Activated T-helper 1 cell treated with Interleukin-2 at 50 U/mL for 16 hours (primary cell): ENCODE measurements around the gene PLAC1.

ENCODE experiments used
- DNase-seq: peaks from one replicate; pipeline ENCODE4 v3.0.0-alpha.2; 2020; ENCODE audit warnings: low read depth

Gene PLAC1

DNA sequence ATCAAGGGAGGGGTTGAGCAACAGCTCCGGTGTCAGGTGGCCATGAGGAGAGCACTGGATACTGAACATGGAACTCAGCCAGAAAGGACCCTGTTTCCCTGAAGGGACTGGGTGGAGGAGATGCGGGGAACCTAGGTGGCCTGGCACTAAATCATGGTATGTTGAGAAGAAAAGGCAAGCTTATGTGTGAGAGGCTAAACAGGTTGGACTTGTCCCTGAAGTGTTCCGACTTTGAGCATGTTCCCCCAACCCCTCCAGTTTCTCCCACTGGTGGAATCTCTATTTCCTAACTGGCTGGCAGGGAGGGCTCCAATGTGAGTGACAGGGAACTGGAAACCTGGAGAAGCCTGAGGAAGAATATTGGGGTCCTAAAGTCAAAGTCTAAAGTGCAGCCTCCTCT lies 69.5 kb downstream of the PLAC1 start:
- no peak for DNase-seq

DNA sequence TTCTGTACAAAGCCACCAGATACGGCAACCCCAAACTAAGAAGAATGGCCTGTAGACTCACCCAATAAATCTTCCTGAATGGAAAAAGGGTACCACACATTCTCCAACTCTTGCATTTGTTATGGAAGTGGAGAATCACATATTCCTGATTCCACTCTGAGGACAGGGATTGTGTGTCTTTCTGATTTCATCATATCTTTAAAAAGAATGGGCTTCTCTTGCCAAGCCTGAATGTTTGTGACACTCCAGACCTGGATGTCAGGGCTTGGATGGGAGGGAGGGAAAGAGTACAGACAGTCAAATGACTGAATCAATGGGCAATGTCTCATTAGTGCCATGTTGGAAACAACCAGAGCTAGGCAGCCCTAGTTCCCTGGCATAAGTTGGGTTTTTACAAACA lies 77.4 kb downstream of the PLAC1 start:
- no peak for DNase-seq

DNA sequence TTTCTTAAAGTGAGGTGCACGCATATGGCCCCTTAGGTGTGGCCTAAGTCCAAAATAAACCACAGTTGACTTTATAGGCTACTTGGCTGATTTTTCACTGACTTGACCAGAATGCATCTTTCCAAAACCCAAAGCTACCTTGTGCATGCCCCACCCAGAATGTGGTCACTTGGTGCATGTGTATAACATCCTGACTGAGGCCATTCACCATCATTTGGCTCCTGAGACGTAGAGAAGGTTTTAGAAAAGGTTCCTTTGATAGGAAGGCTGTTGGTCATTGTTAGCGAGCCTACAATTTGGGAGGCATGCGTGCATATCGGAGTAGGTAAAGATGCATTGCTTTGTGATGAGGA lies 84.6 kb downstream of the PLAC1 start:
- DNase-seq, result no peak

DNA sequence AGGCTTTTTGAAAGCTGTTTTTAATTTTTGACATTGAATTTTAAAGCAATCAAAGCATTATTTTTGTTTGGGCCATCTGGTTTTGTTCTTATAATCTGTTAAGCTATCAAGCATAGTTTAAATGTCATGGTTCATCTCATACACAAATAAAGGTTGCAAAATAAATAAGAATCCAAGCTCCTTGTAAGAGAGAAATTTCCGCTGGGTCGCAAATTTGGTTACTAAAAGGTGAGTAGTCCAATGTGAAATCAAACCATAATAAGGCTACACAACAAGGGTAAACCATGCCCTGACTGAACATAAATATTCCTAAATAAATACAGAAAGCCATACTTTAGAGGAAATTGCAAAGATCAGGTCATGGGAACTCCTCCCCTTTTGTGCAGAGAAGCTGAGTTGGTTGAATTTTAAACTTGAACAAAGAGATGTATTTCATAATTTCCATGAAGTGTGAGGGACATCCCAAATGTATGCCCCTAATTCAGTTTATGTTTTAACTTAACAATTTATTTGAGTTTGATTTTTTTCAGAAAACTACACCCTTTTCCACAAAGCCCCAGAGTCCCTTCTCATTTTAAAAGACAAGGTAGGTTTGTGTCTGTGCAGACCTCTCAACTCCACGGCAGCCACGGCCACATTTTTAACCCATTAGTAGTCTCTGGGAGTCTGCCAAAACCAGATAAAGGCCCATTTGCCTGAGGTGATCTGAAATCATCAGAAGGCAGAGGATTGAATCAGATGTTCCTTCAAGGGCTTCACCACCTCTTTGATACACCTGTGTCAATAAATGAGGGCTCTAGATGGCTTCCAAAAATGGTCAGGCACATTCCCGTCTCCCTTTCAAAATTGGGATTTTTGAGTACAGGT lies 85.2 kb downstream of the PLAC1 start:
- no peak for DNase-seq

DNA sequence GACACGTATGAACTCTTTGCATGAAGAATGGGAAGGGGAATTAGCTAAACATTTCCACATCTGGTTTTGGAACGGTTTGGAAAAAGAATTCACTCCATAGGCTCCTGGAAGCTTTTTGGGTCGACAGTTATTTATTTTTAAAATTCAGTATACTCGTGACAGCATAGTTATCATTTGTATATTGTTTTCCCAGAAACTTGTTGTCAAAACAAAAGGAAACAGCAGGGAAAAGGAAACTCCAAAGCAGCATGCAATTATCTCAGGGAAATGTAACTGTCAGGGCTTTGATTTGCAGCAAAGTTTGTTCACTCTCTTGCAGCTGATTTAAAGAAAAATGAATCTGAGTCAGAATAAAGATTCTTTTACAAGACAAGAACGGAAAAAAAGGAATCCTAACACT lies 86.5 kb downstream of the PLAC1 start:
- no peak for DNase-seq

DNA sequence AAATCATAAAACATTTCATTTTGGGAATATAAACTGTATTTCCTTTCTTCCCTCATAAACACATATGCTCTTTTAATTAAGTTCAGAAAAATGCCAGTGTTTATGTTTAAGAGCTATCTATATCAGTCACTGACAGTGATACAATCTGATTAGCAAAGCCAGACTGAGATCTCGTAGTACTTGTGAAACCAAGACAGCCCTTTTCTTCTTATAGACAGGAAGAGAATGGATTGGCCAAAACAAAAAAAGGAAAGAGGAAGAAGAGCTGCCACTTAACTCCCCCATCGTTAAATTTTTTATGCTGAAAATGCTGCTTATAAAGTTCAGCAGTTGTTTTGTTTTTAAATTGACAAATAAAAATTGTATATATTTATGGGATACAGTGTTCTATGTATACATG lies 87.4 kb downstream of the PLAC1 start:
- no peak for DNase-seq

DNA sequence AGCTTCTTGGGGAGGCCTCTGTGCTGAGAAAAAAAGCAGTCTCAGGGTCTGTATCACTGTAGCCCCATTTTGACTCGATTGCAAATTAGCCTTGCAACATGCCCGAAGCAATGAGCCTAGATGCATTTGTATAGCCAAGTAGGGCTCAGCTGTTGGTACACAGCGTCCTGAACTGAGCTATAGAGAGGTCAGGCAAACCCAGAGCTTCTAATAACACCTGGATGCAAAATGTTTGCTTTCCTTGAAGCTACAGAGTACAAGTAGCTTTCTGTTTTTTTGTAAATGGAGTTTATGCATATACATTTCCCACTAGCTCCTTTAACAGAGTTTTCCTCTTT lies 87.8 kb downstream of the PLAC1 start:
- no peak for DNase-seq

DNA sequence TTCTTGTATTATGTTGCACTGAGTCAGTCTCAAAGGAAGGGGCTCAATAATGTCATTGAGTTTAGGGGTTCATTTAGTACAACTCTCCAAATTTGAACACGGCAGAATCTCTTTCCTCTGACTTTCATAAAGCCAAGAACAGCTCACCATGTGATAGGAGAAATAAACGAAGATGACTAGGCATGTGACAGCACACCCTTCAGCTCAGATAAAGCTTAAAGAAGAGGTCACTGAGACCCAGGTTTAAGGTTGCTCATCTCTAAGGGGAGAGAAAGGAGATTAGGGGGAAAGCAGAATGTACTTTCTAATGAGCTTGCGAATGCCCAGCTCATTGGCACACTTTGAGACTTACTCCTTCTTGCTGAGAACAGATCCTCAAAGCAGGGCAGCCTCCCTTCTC lies 89.0 kb downstream of the PLAC1 start:
- no peak for DNase-seq

DNA sequence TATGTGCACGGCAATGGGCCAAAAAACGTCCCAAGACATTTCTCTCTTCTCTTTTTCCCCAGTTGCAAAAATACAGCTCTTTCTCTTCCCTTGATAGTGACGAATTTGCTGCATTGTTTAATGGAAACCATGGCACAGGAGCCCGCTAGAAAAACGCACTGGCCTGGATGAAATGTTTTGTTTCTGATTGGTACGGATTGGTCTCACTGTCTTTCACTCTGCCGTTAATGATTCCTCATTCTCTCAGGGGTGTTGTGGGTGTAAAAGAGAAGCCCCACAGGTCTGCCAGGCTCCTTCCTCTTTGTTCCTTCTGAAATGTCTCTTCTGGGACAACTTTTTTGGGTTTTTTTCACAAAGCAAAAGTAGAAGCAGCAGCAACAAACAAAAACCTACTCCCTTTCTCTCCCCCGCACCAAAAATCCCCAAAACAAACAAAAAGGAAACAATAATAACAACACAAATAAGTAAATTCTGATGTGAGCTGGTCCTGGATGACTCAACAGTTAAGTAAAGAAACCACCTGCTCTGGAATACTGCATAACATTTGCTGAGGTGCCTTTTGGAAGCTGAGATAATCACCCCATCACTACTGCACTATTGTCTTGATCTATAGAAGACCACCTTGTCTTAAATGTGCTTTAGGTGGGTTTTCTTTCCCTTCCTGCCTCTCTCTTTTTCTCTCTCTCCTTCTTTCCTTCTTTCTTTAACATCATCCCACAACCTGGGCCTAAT lies 89.8 kb downstream of the PLAC1 start:
- no peak for DNase-seq

DNA sequence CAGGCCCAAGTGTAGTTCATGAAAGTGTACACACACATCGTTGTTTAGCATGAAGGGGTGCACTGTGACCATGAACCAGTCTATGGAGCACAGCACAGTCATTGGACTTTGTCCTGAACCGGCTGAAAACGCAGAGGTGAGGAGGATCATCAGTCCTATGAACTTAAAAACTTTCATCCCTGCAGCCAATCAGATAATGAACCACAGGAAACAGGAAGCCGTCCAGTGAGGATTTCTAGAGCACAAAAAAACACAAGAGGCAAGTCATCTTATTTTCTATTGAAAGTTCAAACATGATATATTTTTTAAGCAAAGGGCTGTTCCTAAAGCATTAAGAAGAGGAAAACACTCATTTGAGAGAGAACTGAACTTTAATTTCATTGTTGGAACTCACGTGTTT lies 91.8 kb downstream of the PLAC1 start:
- no peak for DNase-seq

DNA sequence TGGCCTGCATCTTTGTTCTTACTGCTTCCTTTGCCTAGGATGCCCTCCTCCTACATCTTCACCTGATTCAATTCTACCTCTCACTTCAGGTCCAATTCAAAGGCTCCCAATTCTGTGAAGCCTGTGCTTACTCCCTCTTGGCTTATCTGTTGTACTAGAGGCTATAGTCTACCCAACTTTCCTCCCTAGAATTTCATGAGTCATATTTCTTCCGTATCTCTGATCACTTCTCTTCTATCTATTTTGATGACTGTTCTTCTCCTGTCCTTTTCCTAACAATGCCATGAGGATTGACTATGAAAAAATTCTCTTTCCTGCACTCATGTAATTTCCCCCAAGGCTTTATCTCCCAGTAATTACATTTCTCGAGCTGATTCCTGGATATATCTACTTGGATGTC lies 96.3 kb downstream of the PLAC1 start:
- no peak for DNase-seq

DNA sequence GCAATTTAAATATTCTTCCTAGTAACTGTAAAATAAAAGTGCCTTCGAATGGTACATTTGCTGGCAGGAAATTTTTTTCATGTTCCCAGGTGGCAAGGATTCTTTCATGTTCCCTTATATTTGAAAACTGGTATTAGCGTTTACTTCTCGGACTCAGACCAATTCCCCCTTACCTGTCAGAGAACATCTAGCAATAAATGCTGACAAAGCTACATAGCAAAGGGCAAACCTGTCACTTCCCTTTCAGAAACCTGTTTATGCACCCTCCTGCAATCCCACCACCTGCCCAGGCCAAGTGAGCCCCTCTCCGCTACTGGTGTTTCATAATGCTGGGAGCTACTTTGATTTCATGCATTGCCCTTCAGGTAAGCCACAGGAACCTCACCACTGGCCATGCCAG lies 100.1 kb downstream of the PLAC1 start:
- no peak for DNase-seq

DNA sequence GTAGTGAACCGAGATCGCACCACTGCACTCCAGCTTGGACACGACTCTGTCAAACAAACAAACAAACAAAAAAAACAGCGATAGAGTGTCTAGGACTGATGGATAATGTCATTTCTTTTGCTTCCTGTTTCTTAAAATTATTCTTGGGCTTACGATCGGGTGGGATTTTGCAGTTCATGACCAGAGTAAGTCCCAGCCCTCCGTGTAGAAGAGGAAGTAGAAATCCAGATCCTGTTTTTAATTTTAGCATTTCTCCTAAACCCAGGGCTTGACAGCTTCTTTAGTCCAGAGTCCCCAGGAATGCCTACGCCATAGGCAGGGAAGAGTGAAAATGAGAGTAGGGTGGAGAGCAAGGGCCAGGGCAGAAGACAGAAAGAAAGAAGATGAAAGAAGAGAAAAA lies 104.0 kb downstream of the PLAC1 start:
- no peak for DNase-seq

DNA sequence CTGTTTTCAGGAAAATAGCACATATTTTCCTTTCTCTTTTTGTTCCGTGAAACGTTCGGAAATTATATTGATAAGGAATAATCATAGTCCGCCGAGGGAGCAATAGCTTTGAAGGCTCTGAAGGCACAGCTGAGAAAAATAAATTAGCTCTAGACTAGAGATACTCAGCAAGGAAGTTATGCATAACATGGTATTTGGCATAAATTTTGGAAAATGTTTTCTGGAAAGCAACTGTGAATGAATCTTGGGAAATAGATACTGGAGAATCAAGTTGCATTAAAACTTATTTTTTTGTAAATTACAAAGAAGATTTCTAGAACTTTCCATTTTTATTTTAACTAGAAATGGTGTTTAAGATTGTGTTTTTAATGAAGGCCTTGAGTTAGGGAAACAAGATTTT lies 105.9 kb downstream of the PLAC1 start:
- DNase-seq, result no peak

DNA sequence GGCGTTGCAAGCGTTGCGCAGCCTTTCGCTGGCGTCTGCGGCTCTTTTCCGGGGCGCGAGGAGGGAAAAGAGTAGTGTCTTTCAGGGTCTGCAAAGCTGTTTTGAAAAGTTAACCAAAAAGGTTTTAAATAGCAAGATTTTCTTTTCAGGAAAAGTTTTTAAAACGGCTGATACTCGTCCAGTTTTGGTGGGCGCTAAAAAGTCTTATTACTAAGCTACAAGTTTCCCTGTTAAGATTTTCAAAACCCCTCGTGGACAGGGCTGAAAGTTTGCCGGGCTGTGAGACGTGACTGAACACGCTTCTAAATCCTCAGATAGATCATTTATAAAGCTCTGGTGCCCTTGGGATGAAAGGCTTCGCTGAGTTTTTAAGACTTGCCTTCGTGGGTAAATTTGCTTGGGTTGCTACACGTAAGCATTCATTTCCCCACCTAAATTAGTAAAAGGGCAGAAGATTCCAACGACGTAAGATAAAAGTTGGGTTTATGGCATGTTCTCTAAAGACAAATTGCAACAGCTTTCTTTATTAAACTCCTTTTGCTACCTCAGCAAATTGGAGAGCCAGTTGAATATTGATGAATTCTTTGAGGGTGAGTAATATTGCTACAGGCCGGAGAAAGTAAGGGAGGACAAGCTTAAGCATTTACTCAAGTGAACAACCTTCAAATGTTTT lies 106.8 kb downstream of the PLAC1 start:
- DNase-seq, result no peak

DNA sequence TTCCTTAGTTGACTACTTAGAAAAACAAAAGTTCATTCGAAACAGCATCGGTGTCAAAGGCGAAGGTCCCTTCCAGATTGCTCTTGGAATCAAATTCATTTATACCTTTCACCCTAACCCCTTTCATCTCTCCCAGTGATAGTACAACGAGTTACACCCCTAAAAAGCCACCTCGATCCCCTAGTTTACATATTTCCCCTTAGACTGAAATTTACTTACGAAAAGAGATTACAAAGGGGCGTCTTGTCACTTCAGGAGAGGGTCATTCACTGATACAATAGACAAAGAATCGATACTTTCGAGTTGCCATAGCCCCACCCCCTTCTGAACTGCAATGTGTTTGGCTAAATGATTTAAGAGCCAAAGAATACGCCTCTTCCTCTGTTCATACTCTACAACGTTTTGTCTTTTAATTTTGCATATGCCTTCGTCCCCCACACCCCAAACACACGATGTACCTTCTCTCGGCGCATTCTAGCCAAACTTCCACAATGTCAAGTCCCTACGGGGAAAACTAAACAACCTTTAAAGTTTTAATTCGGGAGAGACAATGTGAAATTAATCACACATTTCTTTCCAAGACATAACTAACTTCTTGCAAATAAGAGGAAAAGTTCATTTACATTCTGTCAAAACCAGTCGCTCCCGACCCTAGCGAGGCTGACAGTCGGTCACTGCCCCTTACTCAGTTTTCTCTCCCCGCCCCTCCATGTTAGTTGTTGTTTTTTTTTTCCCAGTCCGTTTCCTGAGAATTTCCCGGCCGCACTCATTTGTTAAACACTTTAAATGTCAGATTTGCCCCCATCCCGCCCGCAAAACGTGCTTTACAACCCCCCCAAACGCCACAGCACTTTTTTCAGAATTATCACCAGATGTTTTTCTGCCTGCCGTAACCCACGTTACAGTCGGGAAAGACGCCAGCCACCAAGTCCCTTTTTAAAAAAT lies 109.7 kb downstream of the PLAC1 start:
- no peak for DNase-seq

DNA sequence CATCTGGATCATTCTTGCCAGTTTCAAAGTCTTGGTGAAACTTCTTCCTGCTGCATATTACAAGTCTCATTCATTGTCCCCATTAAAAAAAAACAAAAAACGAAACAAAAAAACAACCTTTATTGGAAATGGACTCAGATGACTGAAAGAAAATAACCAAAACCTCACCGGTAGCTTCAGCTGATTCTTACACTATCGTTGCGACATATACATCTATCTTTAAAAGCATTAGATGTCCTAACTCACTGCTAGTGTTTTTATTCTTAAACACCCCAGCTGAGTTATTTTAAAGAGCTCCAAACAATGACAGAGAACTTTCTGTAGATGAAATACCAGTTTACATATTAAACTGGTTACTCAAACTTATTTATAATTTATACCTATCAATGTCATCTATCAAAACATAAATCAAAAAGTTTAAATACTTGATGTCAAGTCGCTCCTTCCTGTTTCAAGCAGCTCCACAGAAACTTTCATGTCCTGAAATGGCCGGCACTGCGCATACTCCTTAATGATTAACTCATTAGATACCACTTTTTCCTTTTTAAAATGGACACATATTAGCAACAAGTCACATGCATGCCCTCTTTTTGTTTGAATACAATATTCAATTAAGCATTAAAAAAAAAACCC lies 111.1 kb downstream of the PLAC1 start:
- no peak for DNase-seq

DNA sequence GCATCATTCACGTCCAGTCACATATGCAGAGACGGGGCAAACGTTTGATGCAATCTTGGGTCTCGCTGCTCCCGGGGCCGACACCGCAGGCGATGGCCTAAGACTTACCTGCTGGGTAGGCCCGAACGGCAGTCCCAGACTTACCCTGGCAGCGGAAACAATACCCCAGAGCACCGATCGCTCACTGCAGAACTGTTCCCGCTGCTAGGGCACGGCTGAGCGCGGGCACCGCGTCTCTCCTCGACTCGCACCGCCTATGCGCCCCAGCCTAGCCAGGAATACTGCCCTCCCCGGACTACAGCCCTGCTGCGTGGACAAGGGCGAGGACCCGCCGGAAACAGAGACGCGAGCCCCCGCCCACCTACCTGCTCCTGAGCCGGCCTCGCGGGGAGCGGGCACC lies 112.1 kb downstream of the PLAC1 start:
- no peak for DNase-seq

DNA sequence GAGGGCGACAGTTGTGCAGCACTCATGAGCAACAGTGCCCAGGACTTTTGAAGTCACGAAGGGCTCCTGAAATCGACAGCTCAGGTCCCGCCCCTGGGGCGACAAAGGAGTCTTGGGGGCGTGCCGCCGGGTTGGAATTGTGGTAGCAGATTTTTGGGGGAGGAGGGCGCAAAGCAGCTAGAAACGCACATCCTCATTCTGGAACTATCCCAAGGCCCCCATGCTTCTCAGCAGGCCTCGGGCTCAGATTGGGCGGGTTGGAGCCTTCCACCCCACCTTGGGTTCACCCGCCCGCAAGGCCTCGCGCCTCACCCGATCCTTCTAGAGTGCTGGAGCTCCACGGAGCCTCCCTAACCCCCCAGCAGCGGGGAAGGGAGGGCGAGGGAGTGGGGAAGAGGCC lies 112.8 kb downstream of the PLAC1 start:
- no peak for DNase-seq

DNA sequence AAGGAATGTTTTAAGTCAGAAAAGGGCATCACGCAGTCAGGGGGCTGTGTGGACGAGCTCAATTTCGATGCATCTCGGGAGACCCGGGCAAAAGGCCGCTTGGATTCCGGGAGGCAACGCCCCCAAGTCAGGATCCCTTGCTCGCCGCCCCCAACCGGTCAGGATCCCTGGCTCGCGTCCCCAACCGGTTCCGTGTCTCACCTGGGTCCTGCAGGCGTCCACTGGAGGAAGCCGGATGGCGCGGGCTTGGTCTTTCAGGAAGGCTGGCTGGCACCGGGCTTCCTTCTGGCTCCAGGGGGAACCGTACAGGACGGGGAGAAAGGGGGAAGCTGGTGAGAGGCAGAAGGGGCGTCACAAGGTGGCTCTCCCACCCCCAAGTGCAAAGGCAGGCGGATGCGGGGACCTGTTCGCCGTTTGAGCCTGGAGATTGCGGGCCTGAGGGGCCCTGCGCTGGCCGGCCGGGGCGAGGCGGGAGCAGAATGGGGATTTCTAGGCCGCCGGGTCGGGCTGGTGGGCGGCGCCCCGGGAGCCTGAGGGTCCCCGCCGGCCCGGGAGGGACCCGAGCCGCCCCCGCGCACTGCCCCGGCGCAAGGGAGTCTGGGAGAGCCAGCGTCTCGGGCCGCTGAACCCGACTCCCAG lies 113.6 kb downstream of the PLAC1 start:
- no peak for DNase-seq

DNA sequence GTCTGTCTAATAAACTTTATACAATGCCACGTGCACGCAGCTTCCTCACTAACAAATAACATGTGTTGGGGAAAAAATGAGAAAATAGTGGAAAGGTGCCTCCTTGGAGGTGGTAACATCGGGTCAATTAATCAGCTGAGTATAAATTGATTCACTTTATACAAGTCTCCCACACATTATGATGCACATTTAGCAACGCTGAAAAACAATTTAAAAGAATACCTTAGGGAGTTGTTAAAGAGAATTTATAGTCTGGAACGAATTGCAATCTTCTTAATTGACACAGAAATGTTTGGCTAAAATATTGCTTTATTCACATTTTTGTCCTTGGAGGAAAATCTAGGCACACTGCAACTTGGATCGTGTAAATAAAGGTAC lies 114.1 kb downstream of the PLAC1 start:
- no peak for DNase-seq
